ENCODE data around the gene IL37. TPM values are rescaled to one million over a fixed set of nuclear protein-coding genes. Genes with fewer than 3 reads are reported as not detected.

IL37 gene
- total and polyA plus RNA-seq, 10 donors: not detected

DNA sequence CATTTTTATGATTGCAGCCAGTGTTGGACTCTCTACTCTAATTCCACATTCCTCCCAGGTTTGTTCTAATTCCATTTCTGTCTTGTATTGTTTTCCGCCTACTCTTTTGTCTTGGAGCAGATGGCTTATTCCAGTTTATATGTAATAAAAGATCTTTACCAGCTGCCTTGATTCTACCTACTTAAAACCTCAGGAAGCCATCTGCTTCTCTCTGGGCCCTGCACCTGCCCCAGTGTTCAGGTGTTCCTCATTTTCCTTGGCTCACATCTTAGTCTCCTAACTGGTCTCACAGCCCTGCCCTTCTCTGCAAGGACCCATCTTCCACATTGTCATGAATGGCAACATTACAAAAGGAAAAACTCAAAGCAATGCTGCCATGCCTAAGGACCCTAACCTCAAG is 21.0 kb upstream of the IL37 start:
- H3K4me3 ChIP-seq: no peak overlapping the region
- no peak for DNase-seq
- H3K36me3 ChIP-seq: no peaks in the 10 kb centered on the region
- no peak overlapping the region for H3K27ac ChIP-seq
- WGBS, 5 donors: 98 to 100% (median 98%) methylated on average over 1 of the region's 1 CpG
- TF ChIP-seq POLR2AphosphoS5 (IDR thresholded peaks at IDR 0.05) (no peak), POLR2A (IDR thresholded peaks at IDR 0.05) (no peak)
- TF ChIP-seq, protein P1, sequence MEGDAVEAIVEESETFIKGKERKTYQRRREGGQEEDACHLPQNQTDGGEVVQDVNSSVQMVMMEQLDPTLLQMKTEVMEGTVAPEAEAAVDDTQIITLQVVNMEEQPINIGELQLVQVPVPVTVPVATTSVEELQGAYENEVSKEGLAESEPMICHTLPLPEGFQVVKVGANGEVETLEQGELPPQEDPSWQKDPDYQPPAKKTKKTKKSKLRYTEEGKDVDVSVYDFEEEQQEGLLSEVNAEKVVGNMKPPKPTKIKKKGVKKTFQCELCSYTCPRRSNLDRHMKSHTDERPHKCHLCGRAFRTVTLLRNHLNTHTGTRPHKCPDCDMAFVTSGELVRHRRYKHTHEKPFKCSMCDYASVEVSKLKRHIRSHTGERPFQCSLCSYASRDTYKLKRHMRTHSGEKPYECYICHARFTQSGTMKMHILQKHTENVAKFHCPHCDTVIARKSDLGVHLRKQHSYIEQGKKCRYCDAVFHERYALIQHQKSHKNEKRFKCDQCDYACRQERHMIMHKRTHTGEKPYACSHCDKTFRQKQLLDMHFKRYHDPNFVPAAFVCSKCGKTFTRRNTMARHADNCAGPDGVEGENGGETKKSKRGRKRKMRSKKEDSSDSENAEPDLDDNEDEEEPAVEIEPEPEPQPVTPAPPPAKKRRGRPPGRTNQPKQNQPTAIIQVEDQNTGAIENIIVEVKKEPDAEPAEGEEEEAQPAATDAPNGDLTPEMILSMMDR (IDR thresholded peaks at IDR 0.05 in 8 of 11, conservative IDR thresholded peaks at IDR 0.05 in 3 of 11): no peak
- no peaks in the 10 kb centered on the region for H3K9me3 ChIP-seq
- intact Hi-C loops (cut with DNase I; ENCODE audit: low total_unique reads): no loop called here
- no peaks in the 10 kb centered on the region for H3K27me3 ChIP-seq (replicated peaks in 1 of 7)
- peaks cover 0 to 13% (median 1%) of the 10 kb centered on the region in 6 donors for H3K4me1 ChIP-seq

DNA sequence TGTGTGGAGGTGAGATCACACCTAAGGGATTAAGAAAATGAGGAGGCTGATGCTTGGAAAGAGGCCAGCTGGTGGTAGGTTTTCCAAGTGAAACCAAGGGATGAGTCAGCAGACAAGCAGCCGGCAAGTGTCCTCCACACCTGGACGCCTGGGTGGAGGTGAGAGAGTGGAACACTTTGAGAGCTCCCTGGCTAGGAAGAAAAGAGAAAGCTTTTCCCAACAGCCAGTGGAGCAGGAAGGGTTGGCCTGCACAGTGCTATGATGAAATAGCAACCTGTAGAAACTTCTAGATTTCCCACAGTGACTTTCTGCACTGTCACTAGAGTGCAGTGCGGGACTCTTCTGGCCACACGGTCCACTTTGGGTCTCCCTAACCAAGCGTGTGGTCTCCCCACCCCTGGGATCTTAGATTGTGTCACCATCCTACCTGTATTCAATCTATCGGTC is 19.6 kb upstream of the IL37 start:
- H3K4me1 ChIP-seq: peaks cover 0 to 11% (median 0%) of the 10 kb centered on the region in 6 donors
- WGBS, 5 donors: 67 to 75% (median 72%) methylated on average over 6 of the region's 6 CpGs
- no peak overlapping the region for H3K27ac ChIP-seq
- no peak overlapping the region for H3K4me3 ChIP-seq
- no peaks in the 10 kb centered on the region for H3K9me3 ChIP-seq
- no peaks in the 10 kb centered on the region for H3K36me3 ChIP-seq
- H3K27me3 ChIP-seq (replicated peaks in 1 of 7): no peaks in the 10 kb centered on the region
- DNase-seq: no peak
- intact Hi-C loops (cut with DNase I; ENCODE audit: low total_unique reads): no loop called here
- no peak for TF ChIP-seq POLR2A (IDR thresholded peaks at IDR 0.05)
- no peak for TF ChIP-seq POLR2AphosphoS5 (IDR thresholded peaks at IDR 0.05)
- TF ChIP-seq, protein P1 (IDR thresholded peaks at IDR 0.05 in 8 of 11, conservative IDR thresholded peaks at IDR 0.05 in 3 of 11): no peak

DNA sequence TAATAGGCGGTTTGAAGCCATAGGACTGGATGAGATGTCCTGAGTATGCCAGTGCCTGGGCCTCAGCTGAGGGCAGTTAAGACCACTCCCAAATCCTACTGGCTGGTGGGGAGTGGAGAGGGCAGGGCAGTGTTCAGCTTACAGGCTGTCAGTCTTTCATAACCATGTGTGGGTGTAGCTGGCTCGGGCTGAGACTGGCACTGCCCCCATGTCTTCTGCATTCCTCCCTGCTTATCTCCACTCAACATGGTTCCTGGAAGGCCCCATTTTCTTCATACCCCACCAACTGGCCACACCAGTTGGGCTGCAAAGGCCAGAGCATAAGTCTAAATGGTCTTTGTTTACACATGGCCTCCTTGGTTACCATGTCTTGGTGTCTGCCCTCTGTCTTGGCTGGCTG is 17.2 kb upstream of the IL37 start:
- Histone ChIP-seq H3K36me3 (no peaks in the 10 kb centered on the region), H3K27ac (no peak overlapping the region), H3K4me3 (no peak overlapping the region), H3K9me3 (no peaks in the 10 kb centered on the region), H3K4me1 (no peaks in the 10 kb centered on the region), H3K27me3 (replicated peaks in 1 of 7) (no peaks in the 10 kb centered on the region)
- WGBS, 5 donors: 74 to 88% (median 78%) methylated on average over 2 of the region's 2 CpGs
- intact Hi-C loops (cut with DNase I; ENCODE audit: low total_unique reads): no loop called here
- TF ChIP-seq POLR2AphosphoS5 (IDR thresholded peaks at IDR 0.05): no peak
- DNase-seq: no peak

DNA sequence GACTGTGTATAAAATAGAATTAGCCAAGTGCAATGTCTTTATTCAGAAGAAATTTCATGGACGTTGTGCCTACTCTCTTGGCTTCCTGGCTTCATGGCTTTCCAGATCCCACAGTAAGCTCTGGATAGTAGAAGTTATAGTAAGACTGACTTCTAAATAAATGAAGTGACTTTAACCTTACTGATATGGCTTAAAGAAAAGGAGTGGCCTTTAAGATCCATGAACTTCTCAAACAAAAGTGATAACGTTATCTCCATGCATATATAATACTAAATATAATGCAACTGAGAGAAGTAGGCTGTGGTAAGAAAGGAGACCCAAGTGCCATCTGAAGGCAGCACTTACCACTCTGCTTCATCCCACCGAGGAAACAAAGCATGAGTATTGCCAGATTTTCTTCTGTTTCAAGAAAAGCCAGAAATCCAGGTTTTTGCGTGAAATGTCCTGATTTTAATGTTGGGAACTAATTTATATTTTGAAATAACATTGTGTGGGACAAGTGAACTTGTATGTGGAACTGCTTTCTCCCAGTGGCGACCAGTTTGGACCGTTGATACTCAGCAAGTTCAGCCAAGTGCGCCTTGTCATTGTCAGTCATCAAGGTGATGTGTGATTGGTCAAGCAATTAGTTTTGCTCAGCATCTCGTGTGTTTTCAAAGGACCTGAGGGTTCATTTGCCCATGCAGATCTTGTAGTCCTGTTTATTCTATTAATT is 13.9 kb upstream of the IL37 start:
- no peak overlapping the region for H3K4me3 ChIP-seq
- no peak for DNase-seq
- no peaks in the 10 kb centered on the region for H3K36me3 ChIP-seq
- no peaks in the 10 kb centered on the region for H3K4me1 ChIP-seq
- TF ChIP-seq POLR2A (IDR thresholded peaks at IDR 0.05) (no peak), POLR2AphosphoS5 (IDR thresholded peaks at IDR 0.05) (no peak)
- TF ChIP-seq, protein P1 (IDR thresholded peaks at IDR 0.05 in 8 of 11, conservative IDR thresholded peaks at IDR 0.05 in 3 of 11): no peak
- H3K27me3 ChIP-seq (replicated peaks in 1 of 7): no peaks in the 10 kb centered on the region
- WGBS, 5 donors: 83 to 92% (median 86%) methylated on average over 8 of the region's 8 CpGs
- intact Hi-C loops (cut with DNase I; ENCODE audit: low total_unique reads): no loop called here
- H3K9me3 ChIP-seq: no peaks in the 10 kb centered on the region
- no peak overlapping the region for H3K27ac ChIP-seq
